Natural killer cell (primary cell): ENCODE data around the gene MUSTN1. TPM values are rescaled to one million over a fixed set of nuclear protein-coding genes. Genes with fewer than 3 reads are reported as not detected.

Source experiments
- ATAC-seq, 3 donors: fragments of 150-1000 bp in 2 of 3; fragments of 200-7000 bp in 1 of 3; cut with Tn5 transposase; 1 replicate in 1 of 3; 2 replicates in 2 of 3; pipeline ENCODE4 v1.10.0; 2021; ENCODE audit warnings: mild to moderate bottlenecking in 2 of 3, moderate library complexity in 2 of 3
- DNase-seq, 2 donors: peaks; one replicate each; pipeline versions ENCODE4 v3.0.0 to v3.0.0-alpha.2; 2013 to 2021; ENCODE audit warnings: mixed read lengths in 1 of 2
- H3K27ac ChIP-seq: one replicate; pipeline ENCODE4 v1.5.1; 2013; ENCODE audit warnings: mild to moderate bottlenecking, low read length
- H3K27me3 ChIP-seq: one replicate; pipeline ENCODE4 v1.6.1; 2013; ENCODE audit warnings: low read length; ENCODE audit not compliant: control insufficient read depth, insufficient read depth
- H3K36me3 ChIP-seq: one replicate; pipeline ENCODE4 v1.6.1; 2013; ENCODE audit warnings: low read length; ENCODE audit not compliant: control insufficient read depth, insufficient read depth
- H3K4me1 ChIP-seq: one replicate; pipeline ENCODE4 v1.6.1; 2013; ENCODE audit warnings: low read length; ENCODE audit not compliant: control insufficient read depth, insufficient read depth
- H3K4me3 ChIP-seq: one replicate; pipeline ENCODE4 v1.5.1; 2013; ENCODE audit warnings: low read length
- H3K9me3 ChIP-seq: one replicate; pipeline ENCODE4 v1.6.1; 2013; ENCODE audit warnings: low read length; ENCODE audit not compliant: control insufficient read depth, insufficient read depth
- H3K27ac Mint-ChIP-seq, 2 donors: one replicate each; pipeline ENCODE4 v1.8.0; 2022; ENCODE audit warnings: mild to moderate bottlenecking in 2 of 2, mixed read lengths in 2 of 2, moderate library complexity in 1 of 2
- H3K27me3 Mint-ChIP-seq, 2 donors: one replicate each; pipeline ENCODE4 v1.8.0; 2022; ENCODE audit warnings: low read depth in 2 of 2, mixed read lengths in 2 of 2
- H3K36me3 Mint-ChIP-seq: one replicate; pipeline ENCODE4 v1.8.0; 2022; ENCODE audit warnings: mixed read lengths
- H3K4me1 Mint-ChIP-seq, 2 donors: one replicate each; pipeline ENCODE4 v1.8.0; 2022; ENCODE audit warnings: mixed read lengths in 2 of 2
- H3K4me3 Mint-ChIP-seq: one replicate; pipeline ENCODE4 v1.8.0; 2022; ENCODE audit warnings: mild to moderate bottlenecking, moderate library complexity, mixed read lengths
- H3K9me3 Mint-ChIP-seq, 2 donors: one replicate each; pipeline ENCODE4 v1.8.0; 2022; ENCODE audit warnings: mixed read lengths in 2 of 2
- CTCF ChIP-seq: fragments of 200-600 bp; IDR thresholded peaks from one replicate; pipeline ENCODE4 v1.8.0; 2022; ENCODE audit warnings: antibody characterized with exemption
- WGBS: methylation state at CpG from one replicate; pipeline ENCODE4 v1.1.7; 2013; ENCODE audit warnings: missing lambda C conversion rate; ENCODE audit not compliant: insufficient coverage; 5-methylcytosine and 5-hydroxymethylcytosine counted together
- intact Hi-C: fragments of 100-400 bp; cut with micrococcal nuclease; formaldehyde crosslinking; loops from one replicate; pipeline ENCODE4 v1.14.2; 2022
- total RNA-seq, 4 donors: library from RNA; stranded (reverse); fragments of 120-200 nt in 1 of 4; gene quantifications; one replicate each; pipeline versions ENCODE4 v1.2.3 to v1.2.4, GENCODE V29; 2013 to 2022

MUSTN1 gene
- total RNA-seq, 3 donors from 2014 or later (not counting 1 experiment from before 2014, with no cell fraction given), result 5.3 to 7.7 (median 6.8) TPM

GRCh38 chr3:52787672-52788625, 46.9 kb downstream of the MUSTN1 start:
- TF ChIP-seq CTCF, result no peak
- WGBS, result 92% methylated on average over 17 of the region's 17 CpGs
- H3K27ac ChIP-seq, result no peak overlapping the region
- no peaks in the 10 kb centered on the region for H3K9me3 ChIP-seq
- DNase-seq, result no peak
- H3K27me3 ChIP-seq, result no peaks in the 10 kb centered on the region
- intact Hi-C loops, result no loop called here
- H3K4me1 ChIP-seq, result no peaks in the 10 kb centered on the region
- no peaks in the 10 kb centered on the region for H3K9me3 Mint-ChIP-seq
- no peak overlapping the region for H3K4me3 Mint-ChIP-seq
- H3K27ac Mint-ChIP-seq, result no peak overlapping the region
- H3K4me3 ChIP-seq, result no peak overlapping the region
- peaks cover 0 to under 1% of the 10 kb centered on the region in 2 donors for H3K4me1 Mint-ChIP-seq
- H3K36me3 ChIP-seq, result no peaks in the 10 kb centered on the region
- H3K36me3 Mint-ChIP-seq, result no peaks in the 10 kb centered on the region
- ATAC-seq, result no peak
- no peaks in the 10 kb centered on the region for H3K27me3 Mint-ChIP-seq

GRCh38 chr3:52787246-52787645, 47.6 kb downstream of the MUSTN1 start:
- TF ChIP-seq CTCF, result no peak
- no peaks in the 10 kb centered on the region for H3K4me1 ChIP-seq
- Mint-ChIP-seq H3K9me3 (no peaks in the 10 kb centered on the region), H3K4me1 (peaks cover 0 to 7% of the 10 kb centered on the region in 2 donors), H3K27ac (no peak overlapping the region), H3K36me3 (no peaks in the 10 kb centered on the region), H3K4me3 (no peak overlapping the region), H3K27me3 (peaks cover 0 to 3% of the 10 kb centered on the region in 2 donors)
- 91% methylated on average over 11 of the region's 11 CpGs for WGBS
- H3K27ac ChIP-seq, result no peak overlapping the region
- no peak for ATAC-seq
- H3K36me3 ChIP-seq, result no peaks in the 10 kb centered on the region
- intact Hi-C loops, result no loop called here
- no peaks in the 10 kb centered on the region for H3K9me3 ChIP-seq
- no peak overlapping the region for H3K4me3 ChIP-seq
- H3K27me3 ChIP-seq, result no peaks in the 10 kb centered on the region
- DNase-seq, result no peak

- peaks cover 6 to 13% of the 10 kb centered on the region in 2 donors for H3K4me1 Mint-ChIP-seq
- no peaks in the 10 kb centered on the region for H3K9me3 ChIP-seq
- H3K36me3 Mint-ChIP-seq, result no peaks in the 10 kb centered on the region
- TF ChIP-seq CTCF, result no peak
- H3K36me3 ChIP-seq, result no peaks in the 10 kb centered on the region
- ATAC-seq (no peak), DNase-seq (no peak)
- H3K4me3 ChIP-seq, result no peak overlapping the region
- H3K27ac Mint-ChIP-seq, result no peak overlapping the region
- intact Hi-C loops, result no loop called here
- H3K9me3 Mint-ChIP-seq, result no peaks in the 10 kb centered on the region
- H3K27me3 Mint-ChIP-seq, result peaks cover 0 to 3% of the 10 kb centered on the region in 2 donors
- no peak overlapping the region for H3K27ac ChIP-seq
- 84% methylated on average over 18 of the region's 19 CpGs for WGBS
- H3K4me3 Mint-ChIP-seq, result no peak overlapping the region
- no peaks in the 10 kb centered on the region for H3K27me3 ChIP-seq
- no peaks in the 10 kb centered on the region for H3K4me1 ChIP-seq
Observed at GRCh38 chr3:52786330-52787215, 48.2 kb downstream of the MUSTN1 start.
